ENCODE results near the gene CLTCL1. TPM values are rescaled to one million over a fixed set of nuclear protein-coding genes. Genes with fewer than 3 reads are reported as not detected.

Gene CLTCL1
- total RNA-seq, 4 donors from 2014 or later: 3.8 to 8.6 (median 5.6) TPM

GRCh38 chr22:19229600-19229999 lies 61.9 kb downstream of the CLTCL1 start:
- in situ Hi-C loops (cut with MboI; ENCODE audit: low pct_ligation_motif_present in 1 of 4, low pct_unique_long_range_greater_than_20kb in 1 of 4, low sequenced_read_pairs in 3 of 4) (no loop called here), intact Hi-C loops (cut with DNase I; ENCODE audit: low total_unique reads) (no loop called here)
- 75% methylated on average over 2 of the region's 2 CpGs; no CpG with 5 or more reads in 1 of the 2 donors for WGBS, 2 donors (ENCODE audit: low coverage in 1 of 2)
- no peaks in the 10 kb centered on the region for H3K36me3 ChIP-seq
- DNase-seq: no peak
- H3K4me3 ChIP-seq: no peak overlapping the region
- no peaks in the 10 kb centered on the region for H3K27me3 ChIP-seq
- no peaks in the 10 kb centered on the region for H3K9me3 ChIP-seq
- no peak overlapping the region for H3K27ac ChIP-seq
- no peaks in the 10 kb centered on the region for H3K4me1 ChIP-seq
- TF ChIP-seq POLR2AphosphoS5 (IDR thresholded peaks at IDR 0.05) (no peak), CTCF (IDR thresholded peaks at IDR 0.05) (no peak), EP300 (IDR thresholded peaks at IDR 0.05; ENCODE audit: low read depth) (no peak), POLR2A (IDR thresholded peaks at IDR 0.05) (no peak)

GRCh38 chr22:19228179-19228578 lies 63.3 kb downstream of the CLTCL1 start:
- no peak for DNase-seq
- H3K4me3 ChIP-seq: no peak overlapping the region
- no peaks in the 10 kb centered on the region for H3K27me3 ChIP-seq
- no peak for TF ChIP-seq CTCF (IDR thresholded peaks at IDR 0.05)
- no peak for TF ChIP-seq EP300 (IDR thresholded peaks at IDR 0.05; ENCODE audit: low read depth)
- no peak for TF ChIP-seq POLR2AphosphoS5 (IDR thresholded peaks at IDR 0.05)
- no peak for TF ChIP-seq POLR2A (IDR thresholded peaks at IDR 0.05)
- in situ Hi-C loops (cut with MboI; ENCODE audit: low pct_ligation_motif_present in 1 of 4, low pct_unique_long_range_greater_than_20kb in 1 of 4, low sequenced_read_pairs in 3 of 4) (no loop called here), intact Hi-C loops (cut with DNase I; ENCODE audit: low total_unique reads) (no loop called here)
- H3K36me3 ChIP-seq: no peaks in the 10 kb centered on the region
- no peaks in the 10 kb centered on the region for H3K4me1 ChIP-seq
- no peak overlapping the region for H3K27ac ChIP-seq
- H3K9me3 ChIP-seq: no peaks in the 10 kb centered on the region
- 48 to 81% methylated on average over 2 to 4 of the region's 4 CpGs for WGBS, 2 donors (ENCODE audit: low coverage in 1 of 2)

- Histone ChIP-seq H3K4me1 (no peaks in the 10 kb centered on the region), H3K27me3 (no peaks in the 10 kb centered on the region), H3K9me3 (no peaks in the 10 kb centered on the region), H3K27ac (no peak overlapping the region), H3K4me3 (no peak overlapping the region), H3K36me3 (no peaks in the 10 kb centered on the region)
- no peak for TF ChIP-seq EP300 (IDR thresholded peaks at IDR 0.05; ENCODE audit: low read depth)
- no peak for TF ChIP-seq CTCF (IDR thresholded peaks at IDR 0.05)
- no peak for TF ChIP-seq POLR2A (IDR thresholded peaks at IDR 0.05)
- no peak for TF ChIP-seq POLR2AphosphoS5 (IDR thresholded peaks at IDR 0.05)
- DNase-seq: no peak
- in situ Hi-C loops (cut with MboI; ENCODE audit: low pct_ligation_motif_present in 1 of 4, low pct_unique_long_range_greater_than_20kb in 1 of 4, low sequenced_read_pairs in 3 of 4): no loop called here
- intact Hi-C loops (cut with DNase I; ENCODE audit: low total_unique reads): no loop called here
These were observed 65.1 kb downstream of the CLTCL1 start for GRCh38 chr22:19226428-19226827.

GRCh38 chr22:19225560-19225959 lies 66.0 kb downstream of the CLTCL1 start:
- no peaks in the 10 kb centered on the region for H3K4me1 ChIP-seq
- H3K9me3 ChIP-seq: no peaks in the 10 kb centered on the region
- intact Hi-C loops (cut with DNase I; ENCODE audit: low total_unique reads) (no loop called here), in situ Hi-C loops (cut with MboI; ENCODE audit: low pct_ligation_motif_present in 1 of 4, low pct_unique_long_range_greater_than_20kb in 1 of 4, low sequenced_read_pairs in 3 of 4) (no loop called here)
- no peak overlapping the region for H3K27ac ChIP-seq
- no peak overlapping the region for H3K4me3 ChIP-seq
- DNase-seq: no peak
- 86% methylated on average over 3 of the region's 3 CpGs; no CpG with 5 or more reads in 1 of the 2 donors for WGBS, 2 donors (ENCODE audit: low coverage in 1 of 2)
- TF ChIP-seq POLR2AphosphoS5 (IDR thresholded peaks at IDR 0.05) (no peak), EP300 (IDR thresholded peaks at IDR 0.05; ENCODE audit: low read depth) (no peak), POLR2A (IDR thresholded peaks at IDR 0.05) (no peak), CTCF (IDR thresholded peaks at IDR 0.05) (no peak)
- H3K27me3 ChIP-seq: no peaks in the 10 kb centered on the region
- H3K36me3 ChIP-seq: no peaks in the 10 kb centered on the region
